Peyer's patch (tissue), 4 donors: ENCODE data around the gene BCL2L12. TPM values are rescaled to one million over a fixed set of nuclear protein-coding genes. Genes with fewer than 3 reads are reported as not detected.

Experiments
- DNase-seq, 3 donors: peaks; one replicate each; pipeline ENCODE4 v3.0.0-alpha.2; 2017 to 2019
- H3K27ac ChIP-seq, 4 donors: fragments of 200-600 bp; sonication (generic); one replicate each; pipeline ENCODE4 v1.5.1; 2016 to 2019
- H3K27me3 ChIP-seq, 2 donors: fragments of 200-600 bp; sonication (generic); one replicate each; pipeline ENCODE4 v1.5.1; 2019
- H3K36me3 ChIP-seq, 3 donors: fragments of 200-600 bp; sonication (generic); one replicate each; pipeline ENCODE4 v1.5.1; 2016 to 2019
- H3K4me1 ChIP-seq, 4 donors: fragments of 200-600 bp; sonication (generic); one replicate each; pipeline ENCODE4 v1.5.1; 2016 to 2019
- H3K4me3 ChIP-seq, 4 donors: fragments of 200-600 bp; sonication (generic); 1 replicate in 3 of 4; 2 replicates in 1 of 4; pipeline ENCODE4 v1.5.1; 2016 to 2019; ENCODE audit warnings: mild to moderate bottlenecking in 1 of 4
- H3K9me3 ChIP-seq, 4 donors: fragments of 200-600 bp; sonication (generic); one replicate each; pipeline ENCODE4 v1.5.1; 2016 to 2019; ENCODE audit warnings: mild to moderate bottlenecking in 1 of 4
- CTCF ChIP-seq, 6 experiments: fragments of 450-650 bp in 4 of 6; fragments of 200-600 bp in 2 of 6; sonication (generic) in 1 of 6; IDR thresholded peaks; one replicate each; pipeline ENCODE4 v1.5.1; 2017 to 2019; ENCODE audit warnings: antibody characterized with exemption in 6 of 6, mild to moderate bottlenecking in 3 of 6, moderate library complexity in 1 of 6
- POLR2A ChIP-seq, 2 donors: fragments of 450-650 bp; IDR thresholded peaks; one replicate each; pipeline ENCODE4 v1.5.1; 2017; ENCODE audit warnings: antibody characterized with exemption in 2 of 2, mild to moderate bottlenecking in 2 of 2, moderate library complexity in 2 of 2
- total RNA-seq, 4 donors: library from RNA; depleted of rRNA; stranded (reverse); fragments of >200 nt; gene quantifications; one replicate each; pipeline ENCODE4 v1.1.0, GENCODE V29; 2016

The BCL2L12 gene
- total RNA-seq, 4 donors from 2014 or later, result 5.3 to 28.9 (median 12.2) TPM

- no peaks in the 10 kb centered on the region for H3K27me3 ChIP-seq
- H3K9me3 ChIP-seq, result no peaks in the 10 kb centered on the region
- no peak overlapping the region for H3K27ac ChIP-seq
- no peak for TF ChIP-seq POLR2A (IDR thresholded peaks at IDR 0.05)
- TF ChIP-seq CTCF (IDR thresholded peaks at IDR 0.05), result no peak
- H3K36me3 ChIP-seq, result peaks cover 0 to 55% (median 0%) of the 10 kb centered on the region in 3 donors
- H3K4me3 ChIP-seq, result no peak overlapping the region
- no peak for DNase-seq
- peaks cover 0 to 35% (median 17%) of the 10 kb centered on the region in 4 donors for H3K4me1 ChIP-seq
These were observed 16.1 kb downstream of the BCL2L12 start for GRCh38 chr19:49681830-49682229.

GRCh38 chr19:49682274-49682673, 16.5 kb downstream of the BCL2L12 start:
- DNase-seq, result no peak
- Histone ChIP-seq H3K27ac (no peak overlapping the region), H3K4me3 (no peak overlapping the region), H3K4me1 (peaks cover 0 to 35% (median 17%) of the 10 kb centered on the region in 4 donors), H3K36me3 (peaks cover 0 to 59% (median 0%) of the 10 kb centered on the region in 3 donors), H3K27me3 (no peaks in the 10 kb centered on the region), H3K9me3 (no peaks in the 10 kb centered on the region)
- TF ChIP-seq CTCF (IDR thresholded peaks at IDR 0.05) (no peak), POLR2A (IDR thresholded peaks at IDR 0.05) (no peak)

GRCh38 chr19:49683814-49684250, 18.1 kb downstream of the BCL2L12 start:
- H3K4me3 ChIP-seq, result no peak overlapping the region
- TF ChIP-seq CTCF (IDR thresholded peaks at IDR 0.05), result no peak
- no peak for TF ChIP-seq POLR2A (IDR thresholded peaks at IDR 0.05)
- peaks cover 0 to 22% (median 13%) of the 10 kb centered on the region in 4 donors for H3K4me1 ChIP-seq
- no peaks in the 10 kb centered on the region for H3K27me3 ChIP-seq
- H3K36me3 ChIP-seq, result peaks cover 0 to 70% (median 0%) of the 10 kb centered on the region in 3 donors
- H3K9me3 ChIP-seq, result no peaks in the 10 kb centered on the region
- no peak overlapping the region for H3K27ac ChIP-seq
- DNase-seq, result no peak

GRCh38 chr19:49684251-49684982, 18.7 kb downstream of the BCL2L12 start:
- peaks cover 0 to 70% (median 0%) of the 10 kb centered on the region in 3 donors for H3K36me3 ChIP-seq
- no peak for DNase-seq

GRCh38 chr19:49684983-49685553, 19.3 kb downstream of the BCL2L12 start:
- Histone ChIP-seq H3K27me3 (peaks cover 0 to 7% of the 10 kb centered on the region in 2 donors), H3K36me3 (peaks cover 0 to 70% (median 0%) of the 10 kb centered on the region in 3 donors), H3K27ac (no peak overlapping the region), H3K4me1 (peaks cover 0 to 24% (median 11%) of the 10 kb centered on the region in 4 donors), H3K4me3 (no peak overlapping the region), H3K9me3 (no peaks in the 10 kb centered on the region)
- DNase-seq, result no peak
- TF ChIP-seq POLR2A (IDR thresholded peaks at IDR 0.05) (no peak), CTCF (IDR thresholded peaks at IDR 0.05) (no peak)

More at GRCh38 chr19:49684251-49684982, 18.7 kb downstream of the BCL2L12 start:
- H3K4me3 ChIP-seq, result no peak overlapping the region
- no peak overlapping the region for H3K27ac ChIP-seq
- peaks cover 0 to 2% of the 10 kb centered on the region in 2 donors for H3K27me3 ChIP-seq
- peaks cover 0 to 22% (median 11%) of the 10 kb centered on the region in 4 donors for H3K4me1 ChIP-seq
- no peaks in the 10 kb centered on the region for H3K9me3 ChIP-seq
- TF ChIP-seq POLR2A (IDR thresholded peaks at IDR 0.05), result no peak
- peak in 5 of 6 experiments; percentile 39 to 52 (median 49) for TF ChIP-seq CTCF (IDR thresholded peaks at IDR 0.05)
